Right hindlimb (tissue), 1 donor: ENCODE results near the gene PTPRE.
A peak's percentile ranks its signal among the peaks of the same experiment; 100 is the strongest.
"Not testable (repeated sequence)": the region's sequence is repeated elsewhere in the genome, so short reads cannot be mapped to it uniquely, and the experiment has no call there.

Experiments used
- DNase-seq: peaks from one replicate; pipeline ENCODE4 v3.0.0-alpha.2; 2018

Gene PTPRE

DNA sequence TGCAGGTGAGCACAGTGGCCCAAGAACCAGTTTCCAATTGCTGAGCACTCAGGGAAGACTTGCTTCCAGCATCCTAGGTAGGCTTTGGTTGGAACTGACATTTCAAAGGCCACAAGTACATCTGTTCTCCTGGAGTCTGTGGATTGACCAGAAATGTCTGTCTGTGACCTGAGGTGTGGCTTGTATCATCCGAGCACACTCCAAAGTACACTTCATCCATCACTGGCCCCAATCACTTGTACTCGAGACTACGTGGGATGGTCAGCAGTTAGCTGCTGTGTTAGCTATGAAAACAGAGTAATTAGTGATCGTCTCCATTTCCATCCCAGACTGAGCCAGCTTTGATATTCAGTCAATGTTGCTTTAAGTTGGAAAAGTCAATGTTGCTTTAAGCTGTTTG, 174.3 kb downstream of the PTPRE start:
- DNase-seq = no peak

DNA sequence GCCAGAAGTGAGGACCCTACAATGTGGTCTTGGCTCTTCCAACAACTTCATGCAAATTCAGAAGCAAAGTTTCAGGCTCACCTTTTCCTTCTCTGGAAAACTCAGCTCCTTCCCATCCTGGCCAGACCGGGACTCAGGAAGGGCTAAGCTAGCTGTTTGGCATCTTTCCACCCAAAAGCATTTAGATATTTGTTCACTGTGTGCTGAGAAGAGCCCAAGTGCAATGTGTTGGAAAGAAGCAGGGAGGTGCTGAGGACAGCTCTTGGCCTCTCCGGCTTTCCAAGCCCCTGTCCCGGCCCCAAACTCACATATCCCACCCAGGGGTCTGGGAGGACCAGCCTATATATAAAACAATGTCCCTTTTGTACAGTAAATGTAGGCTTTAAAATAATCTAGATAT, 174.8 kb downstream of the PTPRE start:
- DNase-seq = no peak

DNA sequence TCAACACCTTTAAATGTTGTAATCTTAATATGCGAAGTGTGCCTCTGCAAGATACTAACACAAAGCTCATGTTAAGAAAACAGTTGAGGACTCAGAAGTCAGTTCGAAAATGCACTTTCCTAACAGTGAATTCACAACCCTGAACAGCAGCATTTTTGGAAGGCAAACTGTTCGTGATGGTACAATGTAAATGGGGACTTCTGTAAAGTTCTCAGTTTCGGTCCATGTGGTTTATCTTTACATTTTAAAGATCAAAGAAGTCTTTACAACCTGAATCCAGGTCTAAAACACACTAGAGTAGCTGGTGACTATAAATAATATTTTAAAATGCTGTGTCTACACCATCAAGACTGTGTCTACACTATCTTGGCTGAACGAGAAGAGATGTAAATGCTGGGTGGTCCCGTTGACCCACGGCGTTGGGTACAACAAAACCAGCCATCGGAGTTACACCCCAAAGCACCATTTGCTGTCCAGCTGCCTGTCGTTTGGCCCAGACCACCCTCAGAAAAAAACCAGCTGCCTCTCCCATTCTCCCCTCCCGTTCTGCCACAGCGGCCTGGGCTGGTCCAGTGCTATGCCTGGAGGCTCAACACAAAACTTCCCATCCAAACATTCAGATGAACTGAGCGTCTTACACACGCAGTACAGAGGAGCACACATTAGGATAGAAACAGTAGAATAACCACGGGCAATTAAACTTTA, 176.4 kb downstream of the PTPRE start:
- DNase-seq = no peak

DNA sequence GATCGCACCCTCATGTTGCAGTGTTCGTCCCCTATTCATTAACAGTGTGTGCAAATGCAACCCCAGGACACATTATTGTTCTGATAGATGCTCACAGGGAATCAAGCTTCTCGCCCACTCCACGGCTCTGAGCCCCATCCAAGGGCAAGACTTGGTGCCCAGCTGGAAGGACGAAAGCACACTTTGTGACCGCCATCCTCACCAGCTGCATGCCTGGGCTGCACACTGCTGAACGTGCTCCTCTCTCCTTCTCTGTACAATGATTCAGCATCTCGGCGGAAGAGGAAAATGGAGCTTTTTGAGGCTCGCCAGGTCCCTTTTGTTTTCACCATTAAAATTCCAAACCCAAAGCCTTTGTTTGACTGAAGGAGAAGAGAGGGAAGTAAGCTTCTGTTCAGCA, 177.5 kb downstream of the PTPRE start:
- DNase-seq = no peak

DNA sequence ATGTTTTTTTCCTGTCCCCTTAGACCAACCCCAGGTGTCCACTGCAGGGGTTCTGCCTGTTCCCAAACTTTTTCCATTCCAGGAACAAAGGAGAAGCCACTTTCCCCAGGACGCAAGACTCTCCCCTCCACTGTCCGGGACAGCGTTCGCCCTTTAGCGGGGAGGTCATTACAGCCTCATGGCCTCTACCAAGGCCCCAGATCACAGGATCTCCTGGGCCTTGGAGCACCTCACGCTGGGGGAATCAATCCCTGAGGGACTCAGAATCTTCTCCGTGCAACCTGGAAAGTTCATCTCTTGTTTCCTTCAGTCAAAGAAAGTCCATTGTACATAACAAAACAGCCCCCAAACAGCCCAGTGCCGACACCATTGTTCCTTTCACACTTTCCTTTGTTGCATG, 178.1 kb downstream of the PTPRE start:
- no peak for DNase-seq

DNA sequence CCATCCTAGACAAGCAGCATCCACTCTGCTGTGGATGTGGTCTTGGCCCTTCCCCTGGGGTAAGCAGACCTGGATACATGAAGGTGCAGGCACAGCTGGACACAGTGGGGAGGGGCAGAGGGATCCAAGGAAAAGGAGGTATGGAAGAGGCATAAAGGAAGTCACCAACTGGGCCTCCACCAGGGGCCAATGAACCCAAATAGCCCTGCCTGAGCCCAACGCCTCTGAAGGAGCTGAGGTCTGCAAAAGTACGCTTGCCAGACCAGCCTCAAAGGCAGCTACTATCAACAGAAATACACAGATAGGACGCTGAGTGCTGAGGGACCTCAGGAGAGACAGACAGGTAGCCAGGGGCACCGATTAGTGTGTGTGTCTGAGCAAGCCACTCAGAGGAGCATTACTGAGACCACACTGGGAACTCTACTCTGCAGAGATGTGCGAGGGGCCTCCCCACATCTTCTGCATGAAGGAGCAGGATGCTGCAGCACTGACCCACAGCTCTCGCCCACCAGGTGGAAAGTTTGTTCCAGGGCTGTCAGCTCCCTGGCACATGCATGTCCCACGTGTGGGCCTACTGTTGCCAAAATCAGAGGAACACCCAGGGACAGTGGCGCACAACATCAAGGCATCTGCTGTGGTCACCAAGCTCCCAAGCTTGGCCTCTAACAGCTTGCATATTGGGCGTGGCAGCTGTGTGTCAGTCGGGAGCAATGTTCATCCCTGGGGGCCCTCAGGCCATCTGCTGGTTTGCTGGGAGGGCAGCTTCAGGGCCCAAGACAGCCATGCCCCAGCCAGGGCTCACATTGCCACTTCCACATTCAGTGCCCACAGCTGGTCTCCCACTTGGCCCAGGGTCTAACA, 179.3 kb downstream of the PTPRE start:
- DNase-seq = no peak

DNA sequence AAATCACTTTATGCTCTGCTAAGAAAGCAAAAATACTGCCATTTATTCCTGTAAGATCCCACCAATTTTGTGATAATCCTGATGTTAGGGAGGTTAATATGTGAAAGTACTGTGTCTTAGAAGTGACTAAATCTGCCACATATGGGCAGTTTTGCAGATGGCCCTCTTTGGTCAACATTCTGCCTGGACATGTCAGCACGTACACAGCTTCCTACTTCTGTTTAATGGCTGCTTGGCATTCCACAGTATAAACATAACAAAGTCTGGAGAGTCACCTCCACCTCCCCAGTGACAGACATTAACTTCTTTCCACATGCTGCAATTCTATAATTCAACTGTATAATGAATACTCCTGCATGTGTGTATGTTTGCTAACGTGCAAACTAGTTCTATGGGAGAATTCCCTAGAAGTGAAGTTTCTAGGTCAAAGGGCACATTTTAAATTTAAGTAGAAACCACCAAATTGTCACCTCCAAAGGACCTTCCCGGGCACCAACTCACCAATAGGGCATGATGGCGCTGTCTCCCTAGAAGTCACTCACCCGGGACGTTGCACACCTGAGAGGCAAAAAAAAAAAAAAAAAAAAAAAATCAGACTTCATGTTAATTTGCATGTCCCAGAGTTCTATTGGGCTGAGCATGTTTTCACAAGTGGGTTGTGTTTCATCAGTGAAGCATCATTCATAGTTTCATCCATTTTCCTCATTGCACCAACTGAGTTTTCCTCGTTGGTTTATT, 180.4 kb downstream of the PTPRE start:
- DNase-seq = no peak

DNA sequence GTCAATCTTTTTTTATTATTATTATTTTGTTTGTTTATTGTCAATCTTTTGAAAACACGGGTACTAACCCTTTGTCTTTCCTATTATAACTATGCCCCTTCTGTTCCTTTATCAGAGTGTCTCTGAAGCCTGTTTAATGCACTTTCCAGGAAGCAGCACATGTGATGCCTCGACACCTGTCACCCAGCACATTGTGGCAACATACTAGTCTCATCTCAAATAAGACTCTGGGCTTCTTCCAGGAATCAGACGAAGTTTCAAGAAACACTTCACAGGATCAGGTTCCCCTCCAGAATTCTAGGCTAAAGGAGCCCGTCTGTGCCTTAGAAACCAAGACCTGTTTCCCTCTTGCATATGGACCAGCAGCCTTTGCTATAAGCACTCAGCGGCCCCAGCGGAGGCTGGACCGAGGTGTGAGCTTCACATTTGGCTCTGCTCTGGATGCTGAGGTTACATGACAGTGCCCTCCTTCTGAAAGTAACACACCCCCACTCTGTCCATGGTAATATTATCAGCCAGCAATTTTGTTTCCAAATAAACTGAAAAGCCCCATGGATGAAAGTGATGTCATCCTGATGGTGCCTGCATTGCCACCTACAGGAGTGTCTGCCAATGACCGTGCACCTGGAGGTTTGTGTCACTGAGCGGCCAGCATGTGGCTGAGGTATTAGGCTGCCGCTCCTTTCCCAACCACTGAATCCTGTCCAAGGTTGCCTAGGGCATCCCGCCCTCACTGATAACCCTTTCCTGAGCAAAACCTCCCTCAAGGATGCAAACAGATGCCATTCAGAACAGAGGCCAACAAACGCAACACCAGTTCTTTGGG, 181.2 kb downstream of the PTPRE start:
- DNase-seq = no peak

DNA sequence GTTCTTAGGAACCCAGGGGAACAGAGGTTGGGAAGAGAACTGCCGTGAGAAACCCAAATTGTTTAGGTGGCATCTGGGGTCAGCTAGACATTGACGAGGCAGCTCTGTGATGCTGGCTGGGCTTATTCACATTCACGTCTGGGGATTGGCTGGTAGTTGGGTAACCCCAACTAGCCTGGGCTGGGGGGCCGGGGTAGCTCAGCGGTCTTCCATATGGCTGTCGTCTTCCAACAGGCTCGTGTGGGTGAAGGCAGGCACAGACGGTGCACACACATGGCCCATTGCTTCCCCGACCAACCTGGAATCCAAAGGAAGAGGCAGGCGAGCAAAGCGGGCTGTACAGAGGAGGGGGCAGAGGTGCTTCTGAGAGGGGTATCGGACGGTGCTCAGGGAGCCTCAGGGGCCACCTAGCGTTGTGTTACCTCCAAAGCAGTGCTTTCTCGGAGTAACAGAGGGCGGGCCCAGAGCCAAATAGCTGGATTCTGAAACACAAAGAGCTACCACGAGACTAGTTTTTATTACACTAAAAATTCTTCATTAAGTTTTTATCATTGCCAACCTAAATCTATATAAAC, 184.8 kb downstream of the PTPRE start:
- no peak for DNase-seq

DNA sequence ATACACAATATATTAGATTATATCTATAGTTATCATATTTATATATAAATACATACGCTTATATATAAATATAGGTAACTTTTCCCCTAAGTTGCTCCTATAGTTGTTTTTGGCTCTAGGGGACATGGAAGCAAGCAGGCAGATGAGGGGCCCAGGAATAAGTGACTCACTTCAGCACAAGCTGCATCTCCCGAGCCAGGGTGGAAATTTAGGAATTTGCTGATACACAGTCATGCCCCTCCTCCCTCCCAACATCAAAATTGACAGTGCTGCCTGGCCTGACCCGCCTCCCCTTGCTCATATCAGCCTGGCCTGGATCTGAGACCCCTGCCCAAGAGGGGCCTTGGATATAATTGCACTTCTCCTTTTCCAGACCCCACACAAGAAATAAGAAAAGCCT, 185.6 kb downstream of the PTPRE start:
- no peak for DNase-seq

DNA sequence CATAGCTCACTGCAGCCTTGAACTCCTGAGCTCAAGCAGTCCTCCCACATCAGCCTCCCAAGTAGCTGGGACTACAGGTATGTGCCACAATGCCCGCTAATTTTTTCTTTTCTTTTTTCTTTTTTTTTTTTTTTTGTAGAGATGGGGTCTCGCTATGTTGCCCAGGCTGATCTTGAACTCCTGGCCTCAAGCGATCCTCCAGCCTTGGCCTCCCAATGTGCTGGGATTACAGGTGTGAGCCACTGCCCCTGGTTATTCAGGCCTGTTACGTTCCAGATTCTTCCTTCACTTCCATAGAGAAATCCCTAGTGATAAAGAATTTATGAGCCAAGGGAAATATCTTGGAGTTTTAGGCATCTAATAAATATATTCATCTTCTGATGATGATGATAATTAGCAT, 187.7 kb downstream of the PTPRE start:
- DNase-seq = not testable (repeated sequence)

DNA sequence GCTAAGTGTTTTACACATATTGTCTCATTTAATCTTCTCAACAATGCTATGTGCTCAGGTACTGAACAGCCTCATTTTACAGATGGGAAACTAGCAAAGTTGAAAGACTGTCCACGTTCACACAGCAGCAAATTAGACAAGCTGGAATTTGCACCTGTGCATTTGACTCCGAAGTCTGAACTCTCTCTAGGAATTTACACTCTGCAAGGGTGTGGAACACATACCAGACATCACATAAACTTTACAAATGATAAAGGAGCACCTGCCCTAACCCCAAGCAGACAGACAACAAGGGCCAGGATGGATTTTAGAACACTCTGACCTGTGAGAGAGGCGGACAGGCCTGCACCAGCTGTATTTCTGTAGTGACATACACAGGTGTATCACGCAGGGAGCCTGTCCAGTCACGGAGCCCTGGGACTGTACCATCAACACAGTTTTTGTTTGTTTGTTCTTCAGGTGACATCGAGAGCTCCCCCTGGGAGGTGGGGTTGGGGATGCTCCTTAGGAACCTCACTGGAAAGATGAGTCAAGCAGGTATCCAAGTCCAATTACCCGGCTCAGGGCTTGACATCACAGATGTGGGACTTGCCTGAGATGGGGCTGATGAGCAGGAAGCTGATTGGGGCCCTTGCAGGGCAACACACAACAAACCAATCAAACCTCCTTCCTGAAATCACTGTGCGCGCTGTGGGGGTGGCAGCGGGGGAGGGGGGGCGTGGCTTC, 188.3 kb downstream of the PTPRE start:
- no peak for DNase-seq

DNA sequence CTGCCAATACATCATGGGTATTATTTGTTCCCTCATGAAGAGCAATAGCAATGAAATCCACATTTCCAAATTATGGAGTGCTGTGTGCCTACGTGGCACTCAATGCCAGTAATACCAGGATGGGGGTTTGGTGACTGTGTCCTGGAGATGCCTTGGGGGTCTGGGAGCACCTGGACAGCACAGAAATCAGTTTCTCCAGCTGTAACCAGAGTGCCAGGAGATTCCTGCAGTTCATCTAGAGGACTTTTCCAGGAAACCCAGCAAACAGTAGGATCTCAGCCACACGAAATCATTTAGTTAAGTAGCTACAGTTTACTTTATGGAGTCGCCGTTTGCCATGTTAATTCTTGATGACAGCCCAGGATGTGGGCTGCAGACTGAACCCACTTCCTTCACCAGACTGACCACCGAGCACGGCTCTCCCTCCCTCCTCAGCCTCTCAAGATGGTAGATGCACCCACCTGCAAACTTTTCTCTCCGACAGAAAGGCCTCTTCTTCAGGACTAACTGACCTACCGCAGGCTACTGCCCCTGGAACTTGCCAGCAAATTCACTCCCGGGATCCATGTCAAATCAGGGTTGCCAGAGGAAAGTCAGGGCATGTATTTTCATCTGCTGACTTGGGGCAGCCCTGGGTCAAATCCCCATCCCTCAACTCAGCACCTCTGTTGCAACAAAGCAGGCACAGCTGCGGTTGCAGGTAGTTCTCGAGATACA, 189.0 kb downstream of the PTPRE start:
- DNase-seq = no peak

DNA sequence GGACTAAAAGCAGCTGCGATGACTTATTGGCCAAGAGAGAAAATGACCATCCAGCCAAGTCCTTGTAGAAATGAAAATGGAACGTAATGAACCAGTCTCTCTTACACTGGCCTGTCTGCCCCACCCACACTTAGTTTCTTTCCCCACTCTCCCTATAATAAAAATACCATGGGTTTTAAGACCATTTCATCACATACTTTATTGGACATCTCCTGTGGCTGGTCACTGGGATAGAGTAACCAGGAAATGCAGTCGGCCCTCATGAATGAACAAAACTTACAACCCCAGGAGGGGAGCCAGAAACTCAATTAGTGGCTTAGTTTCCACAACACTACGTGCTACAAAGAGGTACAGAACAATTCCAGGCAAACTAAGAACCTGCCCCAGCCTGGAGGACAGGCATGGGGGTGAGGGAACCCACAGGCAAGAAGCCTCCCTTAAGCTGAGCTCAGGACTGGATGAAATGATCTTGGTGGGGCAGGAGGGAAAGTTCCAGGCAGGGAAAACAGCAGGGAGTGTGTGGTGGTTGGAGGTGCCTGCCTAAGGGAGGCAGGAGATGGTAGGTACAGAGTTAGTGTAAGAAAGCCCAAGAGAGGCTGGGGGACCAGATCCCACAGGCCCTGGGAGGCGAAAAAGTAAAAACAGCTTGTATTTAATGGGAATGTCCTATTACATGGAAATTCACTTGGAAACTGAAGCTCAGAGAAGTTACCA, 189.7 kb downstream of the PTPRE start:
- peak; percentile 45 for DNase-seq

DNA sequence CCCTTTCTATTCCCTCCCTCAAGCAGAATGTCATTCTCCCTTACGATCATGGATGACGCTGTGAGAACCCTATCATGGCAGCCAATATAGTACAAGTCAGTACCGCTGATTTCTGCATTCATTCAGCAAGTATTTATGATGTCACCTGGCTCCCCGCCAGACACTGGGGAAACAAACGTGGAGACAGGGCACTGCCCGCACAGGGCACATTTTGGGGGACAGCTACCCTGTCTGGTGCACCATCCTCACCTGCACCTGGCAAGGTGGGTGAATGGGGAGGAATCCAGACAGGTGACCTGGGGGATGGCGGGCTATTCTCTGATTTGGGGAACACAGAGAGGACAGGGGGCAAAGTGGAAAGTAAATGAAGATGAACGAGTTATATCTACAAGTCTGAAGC, 190.9 kb downstream of the PTPRE start:
- no peak for DNase-seq

DNA sequence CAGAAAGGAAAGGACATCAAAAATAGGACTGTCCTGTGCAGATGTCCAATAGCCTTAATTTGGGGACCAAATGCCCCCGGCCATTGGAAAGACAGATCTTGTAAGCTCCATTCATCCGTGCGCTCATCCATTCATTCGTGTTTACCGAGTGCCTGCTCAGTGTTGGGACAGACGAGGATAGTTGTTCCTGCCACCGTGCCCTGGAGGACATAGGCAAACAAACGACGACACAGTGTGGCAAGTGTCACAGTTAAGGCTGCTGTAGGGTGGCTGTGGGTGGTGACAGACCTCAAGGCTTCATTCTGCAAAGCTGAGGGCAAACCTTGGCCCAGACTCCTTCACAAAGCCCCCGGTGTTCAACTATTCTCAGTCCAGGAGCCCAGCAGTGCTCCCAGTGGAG, 191.7 kb downstream of the PTPRE start:
- DNase-seq = no peak

DNA sequence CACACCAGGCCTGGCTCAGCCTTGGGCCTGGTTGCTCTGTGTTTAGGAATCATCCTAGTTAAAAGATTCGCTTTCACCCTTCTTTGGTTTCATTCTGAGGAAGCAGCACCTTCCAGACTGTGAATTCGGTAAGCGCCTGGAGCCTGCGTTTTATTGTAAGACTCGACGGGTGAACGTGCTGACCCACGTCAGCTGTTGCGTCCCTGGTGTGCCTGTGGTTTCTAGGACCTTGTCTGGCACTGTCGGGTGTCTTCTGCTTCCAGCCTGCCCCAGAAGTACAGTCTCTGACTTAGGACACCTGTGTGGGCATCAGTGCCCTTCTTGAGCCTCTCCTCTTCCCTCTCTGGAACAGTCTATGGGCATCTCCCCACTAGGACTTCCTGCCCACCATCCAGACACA, 193.0 kb downstream of the PTPRE start:
- DNase-seq = no peak

DNA sequence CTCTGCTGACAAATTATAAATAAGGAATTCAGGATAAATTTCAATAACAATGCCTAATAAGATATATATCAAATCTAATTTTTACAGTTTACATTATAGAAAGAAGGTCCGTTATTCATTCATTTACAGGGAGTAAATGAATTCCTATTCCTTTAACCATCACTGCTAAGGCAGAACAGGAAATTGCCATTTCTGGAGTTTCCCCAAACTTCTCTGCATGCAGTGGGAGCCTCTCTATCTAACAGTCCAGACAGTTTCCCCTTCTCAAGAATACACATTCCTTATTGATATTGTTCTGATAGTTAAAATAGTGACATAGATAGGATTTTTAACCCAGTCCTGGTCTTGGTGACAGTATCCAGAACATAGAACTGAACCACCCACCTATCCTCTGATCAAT, 195.0 kb downstream of the PTPRE start:
- DNase-seq = no peak

DNA sequence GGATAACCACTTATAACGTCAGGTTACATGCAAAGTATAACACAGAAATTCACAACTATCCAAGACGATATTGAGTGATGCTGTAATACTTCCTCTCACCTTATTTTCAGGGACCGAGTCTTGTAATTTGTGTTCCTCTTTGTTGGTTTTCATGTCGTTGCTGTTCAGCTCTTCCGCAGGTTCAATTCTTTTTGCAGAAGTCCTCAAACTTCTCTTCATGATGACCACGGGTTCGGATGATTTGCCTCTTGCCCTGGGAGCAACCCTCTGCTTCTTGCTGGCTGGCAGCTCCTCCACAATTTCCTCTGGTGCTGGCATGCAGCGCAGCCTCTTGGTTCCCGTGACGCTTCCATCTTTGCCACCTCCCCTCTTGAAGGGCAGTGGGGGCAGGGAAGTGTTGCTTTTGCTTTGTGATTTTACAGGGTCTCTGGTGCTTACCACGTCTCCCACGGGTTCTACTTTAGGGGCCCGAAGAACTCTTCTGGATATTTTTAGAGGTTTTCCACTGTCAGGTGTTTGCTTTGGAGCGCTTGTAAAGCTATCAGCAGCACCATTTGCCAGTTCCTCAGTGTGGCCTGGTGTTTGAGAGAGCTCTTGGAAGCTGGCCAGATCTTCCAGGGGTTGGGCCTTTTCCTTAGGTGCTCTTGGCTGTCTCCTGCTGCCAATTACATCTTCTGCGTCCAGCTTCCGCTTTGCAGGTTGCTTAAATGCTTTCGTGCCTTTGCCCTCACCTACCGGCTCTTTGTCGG, 195.8 kb downstream of the PTPRE start:
- no peak for DNase-seq
